ENCODE measurements around the gene KCNQ1.

- TF ChIP-seq POLR2AphosphoS5 (IDR thresholded peaks at IDR 0.05; ENCODE audit: low read depth, low read length) = no peak
- TF ChIP-seq POLR2A (IDR thresholded peaks at IDR 0.05; ENCODE audit: low read depth, low read length) = no peak
- TF ChIP-seq TAF1 (IDR thresholded peaks at IDR 0.05; ENCODE audit: low read depth, low read length) = no peak
- TF ChIP-seq SPI1 (IDR thresholded peaks at IDR 0.05; ENCODE audit: low read depth, low read length) = no peak
- TF ChIP-seq POU2F2 (IDR thresholded peaks at IDR 0.05; ENCODE audit: low read depth, low read length) = no peak
- no peak for TF ChIP-seq PAX5 (IDR thresholded peaks at IDR 0.05; ENCODE audit: insufficient read depth, low read length, severe bottlenecking)
Measured at GRCh38 chr11:2748061-2748813, 303.4 kb downstream of the KCNQ1 start.

Measured in GM12891 (cell line).